ENCODE data around the gene RCSD1.
"Not testable (repeated sequence)": the region's sequence is repeated elsewhere in the genome, so short reads cannot be mapped to it uniquely, and the experiment has no call there.

Gene RCSD1

DNA sequence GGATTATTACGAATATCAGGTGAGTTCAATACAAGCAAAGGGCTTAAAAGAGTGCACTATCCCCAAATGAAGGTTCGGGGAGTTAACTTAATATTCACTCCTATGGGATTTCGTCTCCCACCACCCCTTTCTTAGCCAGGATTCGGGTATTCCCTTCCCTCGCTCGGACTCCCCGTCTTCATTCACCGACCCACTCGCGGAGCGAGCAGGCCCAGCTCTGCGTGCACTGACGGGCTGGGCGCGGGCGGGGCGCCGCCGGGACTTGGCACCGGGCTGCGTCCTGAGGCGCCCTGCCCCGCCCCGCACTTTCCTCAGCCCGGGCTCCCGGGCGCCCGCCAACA, 84.0 kb downstream of the RCSD1 start:
- no peak for DNase-seq (ENCODE audit: low read depth)
- TF ChIP-seq, protein P1, sequence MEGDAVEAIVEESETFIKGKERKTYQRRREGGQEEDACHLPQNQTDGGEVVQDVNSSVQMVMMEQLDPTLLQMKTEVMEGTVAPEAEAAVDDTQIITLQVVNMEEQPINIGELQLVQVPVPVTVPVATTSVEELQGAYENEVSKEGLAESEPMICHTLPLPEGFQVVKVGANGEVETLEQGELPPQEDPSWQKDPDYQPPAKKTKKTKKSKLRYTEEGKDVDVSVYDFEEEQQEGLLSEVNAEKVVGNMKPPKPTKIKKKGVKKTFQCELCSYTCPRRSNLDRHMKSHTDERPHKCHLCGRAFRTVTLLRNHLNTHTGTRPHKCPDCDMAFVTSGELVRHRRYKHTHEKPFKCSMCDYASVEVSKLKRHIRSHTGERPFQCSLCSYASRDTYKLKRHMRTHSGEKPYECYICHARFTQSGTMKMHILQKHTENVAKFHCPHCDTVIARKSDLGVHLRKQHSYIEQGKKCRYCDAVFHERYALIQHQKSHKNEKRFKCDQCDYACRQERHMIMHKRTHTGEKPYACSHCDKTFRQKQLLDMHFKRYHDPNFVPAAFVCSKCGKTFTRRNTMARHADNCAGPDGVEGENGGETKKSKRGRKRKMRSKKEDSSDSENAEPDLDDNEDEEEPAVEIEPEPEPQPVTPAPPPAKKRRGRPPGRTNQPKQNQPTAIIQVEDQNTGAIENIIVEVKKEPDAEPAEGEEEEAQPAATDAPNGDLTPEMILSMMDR (conservative IDR thresholded peaks at IDR 0.05; ENCODE audit: control insufficient read depth, insufficient read depth, low read depth, low read length) = no peak
- peak overlapping the region; percentile 62 for H3K4me3 ChIP-seq (ENCODE audit: control insufficient read depth, low read depth, low read length)

- peak overlapping the region; percentile 62 for H3K4me3 ChIP-seq (ENCODE audit: control insufficient read depth, low read depth, low read length)
- peak; percentile 82 for DNase-seq (ENCODE audit: low read depth)
- TF ChIP-seq, protein P1 (conservative IDR thresholded peaks at IDR 0.05; ENCODE audit: control insufficient read depth, insufficient read depth, low read depth, low read length) = peak; percentile 15
These were observed 84.6 kb downstream of the RCSD1 start for GRCh38 chr1:167714439-167715156.

DNA sequence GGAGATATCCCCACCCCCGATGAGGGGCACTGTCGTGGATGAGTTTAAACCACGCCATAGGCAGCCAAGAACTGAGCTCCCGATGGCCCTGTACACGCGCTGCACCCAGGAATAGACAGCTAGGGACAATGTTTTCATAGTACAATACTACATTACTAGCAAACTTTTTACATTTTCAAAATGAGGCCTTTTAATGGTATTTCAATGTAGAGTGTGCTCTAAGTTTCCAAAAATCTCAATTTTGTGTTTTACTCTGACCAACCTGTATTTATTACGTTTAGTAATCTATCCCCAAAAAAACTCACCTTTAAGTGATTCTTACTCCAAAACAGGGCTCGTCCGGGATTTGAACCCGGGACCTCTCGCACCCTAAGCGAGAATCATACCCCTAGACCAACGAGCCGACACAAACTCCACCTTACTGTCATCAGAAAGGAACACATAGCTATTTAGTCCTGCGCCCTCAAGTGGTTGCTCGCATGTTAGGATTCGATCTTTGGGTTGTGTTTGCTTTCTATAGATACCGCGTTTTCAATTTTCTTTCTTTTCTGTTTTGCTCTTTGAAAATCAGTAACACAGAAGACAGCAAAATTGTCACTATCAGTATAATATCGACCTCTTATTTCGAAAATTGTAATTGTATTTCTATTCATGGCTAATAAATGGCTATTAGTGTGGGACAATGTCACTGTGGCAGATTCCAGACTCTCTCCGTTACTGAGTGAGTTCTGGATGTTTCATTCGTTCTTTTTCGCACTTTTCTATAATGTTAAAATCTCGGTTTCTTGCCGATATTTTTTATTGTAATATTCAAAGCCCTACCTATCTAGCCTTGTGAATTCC, 85.3 kb downstream of the RCSD1 start:
- TF ChIP-seq, protein P1 (conservative IDR thresholded peaks at IDR 0.05; ENCODE audit: control insufficient read depth, insufficient read depth, low read depth, low read length) = peak; percentile 96
- H3K4me3 ChIP-seq (ENCODE audit: control insufficient read depth, low read depth, low read length) = peak overlapping the region; percentile 62
- DNase-seq (ENCODE audit: low read depth) = peak; percentile 85

GRCh38 chr1:167716000-167716271, 85.9 kb downstream of the RCSD1 start:
- no peak for DNase-seq (ENCODE audit: low read depth)
- TF ChIP-seq, protein P1 (conservative IDR thresholded peaks at IDR 0.05; ENCODE audit: control insufficient read depth, insufficient read depth, low read depth, low read length) = no peak
- peak overlapping the region; percentile 62 for H3K4me3 ChIP-seq (ENCODE audit: control insufficient read depth, low read depth, low read length)

DNA sequence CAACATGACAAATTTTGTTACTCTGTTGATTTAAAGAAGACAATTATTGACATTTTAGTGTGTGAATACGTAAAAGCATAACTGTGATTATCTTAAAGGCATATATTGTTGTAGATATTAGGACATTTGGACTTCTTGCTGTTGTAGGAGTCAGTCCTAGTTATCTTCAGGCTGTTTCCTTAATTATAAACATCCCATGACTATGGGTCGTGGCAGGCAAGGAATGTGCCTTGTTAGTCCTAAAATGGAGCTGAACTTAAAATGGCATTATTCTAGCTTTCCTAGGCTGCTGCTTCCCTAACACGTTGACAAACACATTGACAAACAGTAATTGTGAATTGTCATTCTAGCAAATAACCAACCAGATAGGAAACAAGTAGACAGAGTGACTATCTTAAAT, 87.3 kb downstream of the RCSD1 start:
- H3K4me3 ChIP-seq (ENCODE audit: control insufficient read depth, low read depth, low read length) = no peak overlapping the region
- TF ChIP-seq, protein P1 (conservative IDR thresholded peaks at IDR 0.05; ENCODE audit: control insufficient read depth, insufficient read depth, low read depth, low read length) = no peak
- DNase-seq (ENCODE audit: low read depth) = no peak

DNA sequence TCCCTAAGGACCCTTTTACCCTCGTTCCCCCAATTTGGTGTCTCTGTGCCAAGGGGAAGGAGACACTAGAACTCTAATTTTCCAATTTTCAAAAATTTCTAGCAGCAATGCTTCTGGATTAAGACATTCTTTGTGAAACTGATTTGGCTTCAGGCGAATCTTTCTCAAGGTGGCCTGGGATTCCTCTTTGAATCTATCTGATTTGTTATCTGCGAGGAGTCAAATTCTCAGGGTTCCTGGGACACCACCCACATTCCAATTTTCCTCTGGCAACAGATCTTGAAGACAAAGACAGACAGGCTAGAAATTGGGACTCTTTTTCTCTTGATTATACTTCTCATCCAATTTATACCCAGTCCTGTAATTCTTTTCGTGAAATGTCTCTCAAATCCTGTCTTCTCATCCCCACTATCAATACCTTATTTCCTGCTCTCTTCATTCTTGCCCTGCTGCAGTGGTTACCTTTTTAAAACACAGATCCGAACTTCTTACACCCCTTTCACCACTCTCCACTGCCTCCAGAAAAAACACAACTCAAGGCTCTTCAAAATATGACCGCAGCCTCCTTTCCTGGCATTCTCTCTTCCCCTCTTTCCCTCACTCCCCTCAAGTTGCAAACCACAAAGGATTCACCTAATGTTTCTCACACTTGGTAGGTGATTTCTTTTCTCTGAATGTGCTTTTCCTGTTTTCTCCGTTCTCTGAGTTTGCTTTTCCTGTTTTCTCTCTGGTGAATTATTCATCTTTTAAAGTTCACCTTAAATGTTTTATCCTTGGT, 89.1 kb downstream of the RCSD1 start:
- TF ChIP-seq, protein P1 (conservative IDR thresholded peaks at IDR 0.05; ENCODE audit: control insufficient read depth, insufficient read depth, low read depth, low read length) = no peak
- H3K4me3 ChIP-seq (ENCODE audit: control insufficient read depth, low read depth, low read length) = no peak overlapping the region
- DNase-seq (ENCODE audit: low read depth) = no peak

GRCh38 chr1:167719715-167720421, 89.8 kb downstream of the RCSD1 start:
- not testable (repeated sequence) for H3K4me3 ChIP-seq (ENCODE audit: control insufficient read depth, low read depth, low read length); DNase-seq (ENCODE audit: low read depth)
